AG09309 (cell line): Measurements from ENCODE around the gene EXOC4.
"Not testable (repeated sequence)": the region's sequence is repeated elsewhere in the genome, so short reads cannot be mapped to it uniquely, and the experiment has no call there.

ENCODE experiments used
- DNase-seq: peaks from one replicate; pipeline ENCODE4 v3.0.0-alpha.2; 2010; ENCODE audit warnings: low read depth
- H3K4me3 ChIP-seq: 2 replicates; pipeline ENCODE4 v1.5.1; 2011; ENCODE audit warnings: mild to moderate bottlenecking, low read depth, low read length, moderate library complexity; ENCODE audit not compliant: control insufficient read depth
- CTCF ChIP-seq: IDR thresholded peaks from 2 replicates; pipeline ENCODE4 v1.5.1; 2011; ENCODE audit warnings: mild to moderate bottlenecking, low read depth, low read length, inconsistent platforms; ENCODE audit not compliant: insufficient read depth, control insufficient read depth; ENCODE audit errors: missing control alignments

Gene EXOC4

DNA sequence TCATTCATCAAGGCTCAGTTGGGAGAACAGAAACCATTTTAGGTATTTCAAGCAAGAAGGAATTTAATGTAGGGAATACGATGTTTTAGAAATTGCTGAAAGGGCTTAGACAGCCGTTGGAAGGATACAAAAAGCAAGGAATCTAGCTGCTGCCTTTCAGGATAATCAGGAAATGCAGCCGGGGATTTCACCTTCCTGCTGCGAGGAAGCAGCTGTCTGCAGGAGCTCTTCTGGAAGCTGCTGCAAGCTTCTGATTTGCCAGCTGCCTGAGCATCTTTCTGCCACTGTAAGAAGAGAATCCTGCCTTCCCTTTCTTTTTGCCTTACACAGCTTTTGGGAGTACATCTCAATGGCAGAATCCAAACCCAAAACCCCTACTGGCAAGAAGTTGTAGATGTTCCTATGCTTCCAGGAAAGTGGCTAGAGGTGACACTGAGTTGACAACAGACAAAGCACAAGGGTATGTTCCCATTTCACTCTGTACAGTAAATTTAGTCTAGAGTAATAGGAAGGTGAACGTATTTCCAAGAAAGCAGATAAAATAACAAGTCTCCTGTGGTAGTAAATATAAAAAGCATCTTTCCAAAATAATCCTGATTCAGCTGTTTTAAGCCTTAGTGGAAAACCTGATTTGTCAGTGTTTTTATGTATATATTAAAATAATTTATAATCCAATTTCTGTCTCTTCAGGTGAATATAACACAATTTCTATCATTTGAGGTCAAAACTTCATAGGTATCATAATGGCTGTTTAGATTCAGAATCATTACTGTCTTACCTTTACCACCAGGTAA lies 725.8 kb downstream of the EXOC4 start:
- no peak for DNase-seq
- TF ChIP-seq CTCF, result no peak
- H3K4me3 ChIP-seq, result no peak overlapping the region

GRCh38 chr7:133980804-133981203 lies 727.9 kb downstream of the EXOC4 start:
- no peak overlapping the region for H3K4me3 ChIP-seq
- DNase-seq, result no peak
- TF ChIP-seq CTCF, result no peak

DNA sequence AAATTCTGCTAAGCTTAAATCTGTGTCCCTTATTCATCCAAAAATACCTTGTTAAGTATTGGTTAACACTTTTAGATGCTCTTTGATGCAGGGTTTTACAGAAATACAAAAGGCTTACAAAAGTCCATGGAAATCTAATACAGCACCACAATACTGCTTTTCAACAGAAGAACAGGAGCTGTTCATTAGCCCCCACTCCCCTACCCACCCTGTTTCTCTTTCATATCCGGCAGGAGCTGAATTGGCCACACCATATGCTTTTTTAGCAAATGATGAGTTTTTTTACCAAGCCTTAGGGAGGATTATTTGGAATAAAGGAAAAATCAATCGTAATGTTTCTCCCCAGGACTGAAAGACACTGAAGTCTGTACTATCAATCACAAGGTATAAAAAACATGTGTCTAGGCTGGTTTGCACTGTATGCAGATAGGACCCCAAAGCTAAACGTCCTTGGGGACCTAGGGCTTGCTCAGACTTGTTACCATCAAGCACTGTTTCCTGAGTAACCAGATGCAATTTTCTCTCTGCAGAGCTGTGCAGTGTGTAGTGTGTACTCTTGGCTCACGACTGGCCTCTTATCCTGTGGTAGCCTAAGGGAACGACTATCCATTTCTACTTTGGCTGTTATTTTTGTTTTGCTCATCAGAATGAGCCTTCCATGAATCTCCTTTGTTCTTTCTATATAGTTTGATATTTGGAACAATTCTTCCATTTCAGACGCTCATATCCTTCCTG lies 731.0 kb downstream of the EXOC4 start:
- H3K4me3 ChIP-seq, result no peak overlapping the region
- no peak for DNase-seq
- no peak for TF ChIP-seq CTCF

GRCh38 chr7:133985300-133985699 lies 732.4 kb downstream of the EXOC4 start:
- TF ChIP-seq CTCF, result no peak
- DNase-seq, result no peak
- H3K4me3 ChIP-seq, result no peak overlapping the region

DNA sequence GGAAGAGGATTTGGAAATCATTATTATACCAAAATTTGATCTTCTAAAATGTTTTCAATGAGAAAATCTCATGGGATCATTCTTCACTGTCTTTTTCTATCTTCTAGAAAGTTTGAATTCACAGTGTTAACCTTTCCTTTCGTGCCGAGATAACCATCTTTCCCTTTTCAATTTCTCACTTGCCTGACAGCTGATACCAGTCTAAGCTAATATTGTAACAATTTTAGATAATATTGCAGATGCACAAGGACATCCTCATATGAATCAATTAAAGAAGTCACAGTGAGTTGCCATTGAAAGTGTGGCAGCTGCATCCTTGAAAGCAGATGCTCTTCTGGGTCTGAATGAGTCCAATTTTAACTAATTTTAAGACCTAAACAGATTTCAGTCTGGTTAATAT lies 734.7 kb downstream of the EXOC4 start:
- TF ChIP-seq CTCF, result no peak
- H3K4me3 ChIP-seq, result no peak overlapping the region
- no peak for DNase-seq

DNA sequence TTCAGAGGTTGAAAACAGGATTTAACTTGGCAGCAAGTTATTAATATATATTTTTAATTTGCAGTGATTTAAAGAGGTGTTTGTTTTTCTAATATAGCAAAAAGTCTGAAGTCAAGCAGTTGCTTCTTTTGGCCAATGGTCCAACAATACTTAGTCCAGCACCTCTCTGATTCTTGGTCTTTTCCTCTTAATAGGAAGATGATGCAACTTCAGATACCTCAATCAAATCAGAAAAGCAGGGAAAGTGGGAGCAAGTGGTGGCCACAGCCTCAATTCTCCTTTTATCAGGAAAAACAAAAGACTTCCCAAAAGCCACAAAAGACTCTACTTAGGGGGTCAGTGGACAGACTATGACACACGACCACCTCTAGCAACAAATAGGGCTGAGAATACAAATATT lies 740.7 kb downstream of the EXOC4 start:
- DNase-seq, result no peak
- no peak overlapping the region for H3K4me3 ChIP-seq
- TF ChIP-seq CTCF, result no peak

GRCh38 chr7:133994100-133994499 lies 741.2 kb downstream of the EXOC4 start:
- DNase-seq, H3K4me3 ChIP-seq: not testable (repeated sequence)
